Measurements from ENCODE around the gene C1orf115.
"Not testable (repeated sequence)": the region's sequence is repeated elsewhere in the genome, so short reads cannot be mapped to it uniquely, and the experiment has no call there.

The C1orf115 gene

GRCh38 chr1:220727519-220727918 lies 37.4 kb downstream of the C1orf115 start:
- DNase-seq: no peak

- DNase-seq: peak in 1 of 2 experiments; percentile 7
These were observed 40.3 kb downstream of the C1orf115 start for GRCh38 chr1:220730486-220730885.

- no peak for DNase-seq
These were observed 42.0 kb downstream of the C1orf115 start for GRCh38 chr1:220732137-220732536.

GRCh38 chr1:220732621-220733020 lies 42.5 kb downstream of the C1orf115 start:
- DNase-seq: no peak

GRCh38 chr1:220733086-220733601 lies 43.0 kb downstream of the C1orf115 start:
- peak; percentile 68 to 77 for DNase-seq

GRCh38 chr1:220734571-220735326 lies 44.6 kb downstream of the C1orf115 start:
- no peak for DNase-seq

GRCh38 chr1:220736283-220736682 lies 46.1 kb downstream of the C1orf115 start:
- not testable (repeated sequence) for DNase-seq

- DNase-seq: no peak
These were observed 51.2 kb downstream of the C1orf115 start for GRCh38 chr1:220741349-220741748.

GRCh38 chr1:220741825-220742224 lies 51.7 kb downstream of the C1orf115 start:
- DNase-seq: no peak

GRCh38 chr1:220742520-220742919 lies 52.4 kb downstream of the C1orf115 start:
- DNase-seq: no peak

- no peak for DNase-seq
These were observed 56.7 kb downstream of the C1orf115 start for GRCh38 chr1:220746851-220747250.

GRCh38 chr1:220747437-220748088 lies 57.4 kb downstream of the C1orf115 start:
- DNase-seq: no peak

GRCh38 chr1:220748089-220748934 lies 58.1 kb downstream of the C1orf115 start, which contains the start of gene MTARC2:
Gene MTARC2, plus strand, starts transcription at chr1:220748322. Its CDS starts 210 bp downstream, at chr1:220748532.
- DNase-seq: no peak
